IPS DF 6.9 (cell line): Measurements from ENCODE around the gene IL17RD.

ENCODE experiments used
- DNase-seq: peaks from one replicate; pipeline ENCODE4 v3.0.0-alpha.2; 2013; ENCODE audit warnings: low read depth, low spot score
- H3K27ac ChIP-seq: one replicate; pipeline ENCODE4 v1.5.1; 2013; ENCODE audit warnings: low read length, control low read depth
- H3K27me3 ChIP-seq: 2 replicates; pipeline ENCODE4 v1.6.1; 2013; ENCODE audit warnings: mild to moderate bottlenecking, low read length; ENCODE audit not compliant: control insufficient read depth, insufficient read depth
- H3K36me3 ChIP-seq: 2 replicates; pipeline ENCODE4 v1.6.1; 2013; ENCODE audit warnings: low read length; ENCODE audit not compliant: control insufficient read depth, insufficient read depth
- H3K4me1 ChIP-seq: 2 replicates; pipeline ENCODE4 v1.6.1; 2013; ENCODE audit warnings: low read length; ENCODE audit not compliant: control insufficient read depth, insufficient read depth
- H3K4me3 ChIP-seq: 2 replicates; pipeline ENCODE4 v1.5.1; 2013; ENCODE audit warnings: mild to moderate bottlenecking, low read length
- H3K9me3 ChIP-seq: 2 replicates; pipeline ENCODE4 v1.6.1; 2013; ENCODE audit warnings: low read length, inconsistent platforms; ENCODE audit not compliant: control insufficient read depth, insufficient read depth
- WGBS: extraction: QIAGEN DNeasy Blood & Tissue Kit; methylation state at CpG from one replicate; pipeline ENCODE4 v1.1.7; 2013; ENCODE audit warnings: mixed read lengths, missing lambda C conversion rate; ENCODE audit not compliant: insufficient read length, insufficient coverage; 5-methylcytosine and 5-hydroxymethylcytosine counted together

IL17RD gene

GRCh38 chr3:57081173-57081572 lies 84.0 kb downstream of the IL17RD start:
- Histone ChIP-seq H3K4me3 (no peak overlapping the region), H3K27me3 (peaks cover 4% of the 10 kb centered on the region; the same call in 1 of the 2 replicates)
- WGBS: no CpG with 5 or more reads among the region's 3 CpGs

GRCh38 chr3:57080171-57080570 lies 85.0 kb downstream of the IL17RD start:
- no peak for DNase-seq
- no CpG with 5 or more reads among the region's 4 CpGs for WGBS
- Histone ChIP-seq H3K9me3 (no peaks in the 10 kb centered on the region), H3K36me3 (no peaks in the 10 kb centered on the region), H3K4me3 (no peak overlapping the region), H3K27me3 (peaks cover 4% of the 10 kb centered on the region; the same call in 1 of the 2 replicates), H3K27ac (no peak overlapping the region), H3K4me1 (no peaks in the 10 kb centered on the region)

More at GRCh38 chr3:57081173-57081572, 84.0 kb downstream of the IL17RD start:
- Histone ChIP-seq H3K9me3 (no peaks in the 10 kb centered on the region), H3K4me1 (no peaks in the 10 kb centered on the region), H3K27ac (no peak overlapping the region), H3K36me3 (no peaks in the 10 kb centered on the region)
- no peak for DNase-seq

- Histone ChIP-seq H3K36me3 (no peaks in the 10 kb centered on the region), H3K4me3 (peak overlapping the region; percentile 35; the same call in 1 of the 2 replicates), H3K9me3 (no peaks in the 10 kb centered on the region), H3K27me3 (peaks cover 4% of the 10 kb centered on the region; the same call in 1 of the 2 replicates), H3K4me1 (no peaks in the 10 kb centered on the region), H3K27ac (no peak overlapping the region)
- no CpG with 5 or more reads among the region's 25 CpGs for WGBS
- DNase-seq: no peak
Measured at GRCh38 chr3:57079474-57079831, 85.7 kb downstream of the IL17RD start.

GRCh38 chr3:57078635-57079473 lies 86.3 kb downstream of the IL17RD start:
- no peaks in the 10 kb centered on the region for H3K36me3 ChIP-seq
- peak overlapping the region; percentile 76; the same call in 1 of the 2 replicates for H3K4me3 ChIP-seq
- DNase-seq: no peak
- no peaks in the 10 kb centered on the region for H3K9me3 ChIP-seq
- H3K27me3 ChIP-seq: peaks cover 4% of the 10 kb centered on the region; the same call in 1 of the 2 replicates
- no CpG with 5 or more reads among the region's 91 CpGs for WGBS
- no peaks in the 10 kb centered on the region for H3K4me1 ChIP-seq
- H3K27ac ChIP-seq: no peak overlapping the region

- no peak overlapping the region for H3K27ac ChIP-seq
- H3K27me3 ChIP-seq: peaks cover 4% of the 10 kb centered on the region; the same call in 1 of the 2 replicates
- WGBS: no CpG with 5 or more reads among the region's 15 CpGs
- DNase-seq: no peak
- no peaks in the 10 kb centered on the region for H3K9me3 ChIP-seq
- H3K36me3 ChIP-seq: no peaks in the 10 kb centered on the region
- H3K4me1 ChIP-seq: no peaks in the 10 kb centered on the region
- peak overlapping the region; percentile 76; the same call in 1 of the 2 replicates for H3K4me3 ChIP-seq
Measured at GRCh38 chr3:57078344-57078634, 86.9 kb downstream of the IL17RD start.

GRCh38 chr3:57077630-57078343 lies 87.4 kb downstream of the IL17RD start:
- peaks cover 4% of the 10 kb centered on the region; the same call in 1 of the 2 replicates for H3K27me3 ChIP-seq
- H3K27ac ChIP-seq: no peak overlapping the region
- no peaks in the 10 kb centered on the region for H3K36me3 ChIP-seq
- no peak for DNase-seq
- peak overlapping the region; percentile 76; the same call in 1 of the 2 replicates for H3K4me3 ChIP-seq
- no CpG with 5 or more reads among the region's 9 CpGs for WGBS
- H3K9me3 ChIP-seq: no peaks in the 10 kb centered on the region
- H3K4me1 ChIP-seq: no peaks in the 10 kb centered on the region

- no CpG with 5 or more reads among the region's 3 CpGs for WGBS
- Histone ChIP-seq H3K27ac (no peak overlapping the region), H3K27me3 (peaks cover 4% of the 10 kb centered on the region; the same call in 1 of the 2 replicates), H3K4me3 (no peak overlapping the region), H3K4me1 (no peaks in the 10 kb centered on the region), H3K36me3 (no peaks in the 10 kb centered on the region), H3K9me3 (no peaks in the 10 kb centered on the region)
- no peak for DNase-seq
Measured at GRCh38 chr3:57076422-57076951, 88.7 kb downstream of the IL17RD start.

- DNase-seq: no peak
- Histone ChIP-seq H3K36me3 (no peaks in the 10 kb centered on the region), H3K4me3 (no peak overlapping the region), H3K4me1 (no peaks in the 10 kb centered on the region), H3K9me3 (no peaks in the 10 kb centered on the region; the same call in 1 of the 2 replicates), H3K27me3 (peaks cover 4% of the 10 kb centered on the region; the same call in 1 of the 2 replicates), H3K27ac (no peak overlapping the region)
- no CpG with 5 or more reads among the region's 4 CpGs for WGBS
Measured at GRCh38 chr3:57074135-57074534, 91.0 kb downstream of the IL17RD start.

- Histone ChIP-seq H3K36me3 (no peaks in the 10 kb centered on the region), H3K27ac (no peak overlapping the region), H3K27me3 (peaks cover 4% of the 10 kb centered on the region; the same call in 1 of the 2 replicates), H3K9me3 (no peaks in the 10 kb centered on the region; the same call in 1 of the 2 replicates), H3K4me3 (no peak overlapping the region), H3K4me1 (no peaks in the 10 kb centered on the region)
- no peak for DNase-seq
- no CpG with 5 or more reads among the region's 3 CpGs for WGBS
Measured at GRCh38 chr3:57073628-57074027, 91.5 kb downstream of the IL17RD start.

- Histone ChIP-seq H3K4me1 (peaks cover 2% of the 10 kb centered on the region; the same call in 1 of the 2 replicates), H3K4me3 (no peak overlapping the region), H3K9me3 (no peaks in the 10 kb centered on the region; the same call in 1 of the 2 replicates), H3K27ac (no peak overlapping the region), H3K36me3 (no peaks in the 10 kb centered on the region), H3K27me3 (no peaks in the 10 kb centered on the region)
- no CpG with 5 or more reads among the region's 6 CpGs for WGBS
- DNase-seq: no peak
Measured at GRCh38 chr3:57069503-57069902, 95.7 kb downstream of the IL17RD start.
